T-helper 2 cell treated with Interferon-gamma antibody and Interleukin-4, amounts not matched to agents 100 ng/mL and 5 ng/mL, for 36 hours (primary cell): ENCODE measurements around the gene LRRC47. TPM values are rescaled to one million over a fixed set of nuclear protein-coding genes. Genes with fewer than 3 reads are reported as not detected.
"Not testable (repeated sequence)": the region's sequence is repeated elsewhere in the genome, so short reads cannot be mapped to it uniquely, and the experiment has no call there.

Source experiments
- intact Hi-C: fragments of 100-400 bp; cut with micrococcal nuclease; formaldehyde crosslinking; loops from one replicate; pipeline ENCODE4 v1.15.1; 2023
- total RNA-seq: library from RNA; stranded (reverse); gene quantifications from 2 replicates; pipeline ENCODE4 v1.2.3, GENCODE V29; 2022

The LRRC47 gene
- total RNA-seq, 1 donor from 2014 or later: 40.4 TPM

GRCh38 chr1:3750741-3751140 lies 45.6 kb downstream of the LRRC47 start:
- intact Hi-C loops: no loop called here

DNA sequence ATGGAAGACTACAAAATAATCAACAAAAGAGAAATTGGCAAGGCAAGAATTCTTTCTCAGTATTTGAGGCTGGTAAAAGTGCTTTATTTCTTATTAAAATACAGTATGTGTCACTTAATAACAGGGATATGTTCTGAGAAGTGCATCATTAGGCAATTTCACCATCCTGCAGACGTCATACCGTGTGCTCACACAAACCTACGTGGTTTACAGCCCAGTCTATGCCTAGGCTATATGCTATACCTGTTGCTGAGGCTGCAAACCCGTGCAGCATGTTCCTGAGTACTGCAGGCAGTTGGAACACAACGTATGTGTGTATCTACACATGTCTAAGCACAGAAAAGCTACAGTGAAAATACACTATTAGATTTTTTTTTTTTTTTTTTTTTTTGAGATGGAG lies 46.8 kb downstream of the LRRC47 start:
- intact Hi-C loops: no loop called here

DNA sequence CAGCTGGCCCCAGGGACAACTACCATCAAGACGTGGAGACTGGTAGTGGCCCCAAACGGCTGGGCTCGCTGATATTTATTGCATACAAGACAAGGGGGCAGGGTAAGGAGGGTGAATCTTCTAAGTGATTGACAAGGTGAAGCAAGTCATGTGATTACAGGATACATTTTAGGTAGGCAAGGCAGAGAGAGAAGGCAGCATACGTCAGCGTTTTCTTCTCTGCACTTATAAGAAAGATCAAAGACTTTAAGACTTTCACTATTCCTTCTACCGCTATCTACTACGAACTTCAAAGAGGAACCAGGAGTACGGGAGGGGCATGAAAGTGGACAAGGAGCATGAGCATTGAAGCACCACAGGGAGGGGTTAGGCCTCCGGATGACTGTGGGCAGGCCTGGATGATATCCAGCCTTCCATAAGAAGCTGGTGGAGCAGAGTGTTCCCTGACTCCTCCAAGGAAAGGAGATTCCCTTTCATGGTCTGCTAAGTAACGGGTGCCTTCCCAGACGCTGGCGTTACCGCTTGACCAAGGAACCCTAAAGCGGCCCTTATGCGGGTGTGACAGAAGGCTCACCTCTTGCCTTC lies 47.9 kb downstream of the LRRC47 start:
- intact Hi-C loops: not testable (repeated sequence)

- intact Hi-C loops: loop anchor here (1.0 kb wide), 2 partner anchors 24 to 48 kb away; partner anchors contain the start of genes LRRC47 and SMIM1
Measured at GRCh38 chr1:3747903-3748302, 48.4 kb downstream of the LRRC47 start.

DNA sequence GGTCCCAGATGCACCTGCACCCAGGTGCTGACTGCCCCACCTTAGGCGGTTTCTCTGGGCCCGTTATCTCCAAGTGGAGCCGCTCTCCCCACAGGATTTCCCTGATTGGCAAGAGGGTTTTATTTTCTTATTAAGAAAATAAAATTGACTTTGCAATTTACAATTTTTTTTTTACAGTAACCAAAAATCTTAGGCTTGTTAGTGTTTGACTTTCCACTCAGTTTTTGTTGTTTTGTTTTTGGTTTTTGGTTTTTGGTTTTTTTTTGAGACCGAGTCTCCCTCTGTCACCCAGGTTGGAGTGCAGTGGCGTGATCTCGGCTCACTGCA lies 48.8 kb downstream of the LRRC47 start:
- intact Hi-C loops: loop anchor here (1.0 kb wide), 2 partner anchors 25 to 49 kb away; partner anchors contain the start of genes LRRC47 and SMIM1

DNA sequence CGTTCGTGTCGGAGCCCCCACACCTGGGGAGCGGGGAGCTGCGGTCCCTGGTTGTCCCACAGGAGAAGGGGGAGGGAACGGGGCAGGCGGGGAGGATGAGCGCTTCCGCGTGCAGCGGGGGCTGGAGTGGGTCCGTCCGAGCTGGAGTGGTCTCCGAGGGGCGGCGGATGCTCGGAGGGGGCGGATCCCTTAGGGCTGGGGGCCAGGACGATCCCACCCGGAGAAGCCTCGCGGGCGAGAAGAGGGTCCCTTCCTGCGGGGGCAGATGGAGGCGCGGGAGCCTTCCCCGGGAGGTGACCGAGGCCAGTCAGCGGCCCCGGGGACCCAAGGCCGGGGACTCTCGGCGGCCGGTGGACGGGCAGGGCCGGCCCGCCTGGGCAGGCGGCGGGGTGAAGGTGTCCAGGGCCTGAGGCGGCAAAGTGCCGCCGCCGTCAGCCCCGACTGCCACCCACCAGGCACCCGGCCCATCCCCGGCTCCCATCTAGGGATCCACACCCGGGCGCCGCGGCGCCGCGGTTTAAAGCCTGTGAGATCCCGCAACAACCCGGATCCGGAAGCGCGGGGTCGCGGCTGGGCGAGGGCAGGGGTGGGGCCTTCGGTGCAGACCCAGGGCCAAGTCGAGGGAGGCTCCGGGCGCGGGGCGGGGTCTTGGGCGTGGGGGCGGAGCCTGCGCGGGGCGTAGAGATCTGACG lies 49.3 kb downstream of the LRRC47 start:
- intact Hi-C loops: loop anchor here (1.0 kb wide), 2 partner anchors 25 to 49 kb away; partner anchors contain the start of genes LRRC47 and SMIM1

DNA sequence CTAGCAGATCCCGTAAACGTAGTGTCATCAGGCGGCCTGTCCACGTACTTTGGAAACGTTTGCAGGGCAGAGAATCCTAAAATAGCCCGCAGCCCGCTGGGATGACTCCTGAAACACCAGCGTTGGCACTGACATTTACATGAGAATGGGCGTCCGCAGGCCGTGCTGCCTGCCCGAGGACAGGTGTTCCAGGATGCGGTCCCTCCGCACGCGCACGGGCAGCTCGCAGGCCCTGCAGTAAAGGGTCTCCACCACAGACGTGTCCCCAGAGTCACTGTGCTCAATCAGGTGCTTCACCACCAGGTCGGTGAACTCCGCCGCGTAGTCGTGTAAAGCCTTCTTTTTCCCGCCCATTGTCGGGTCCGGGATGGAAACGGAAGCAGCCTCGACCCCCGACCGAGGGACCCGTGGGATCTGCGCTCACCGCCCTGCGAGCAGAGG lies 49.9 kb downstream of the LRRC47 start:
- intact Hi-C loops: no loop called here

- intact Hi-C loops: no loop called here
Measured at GRCh38 chr1:3745590-3746381, 50.5 kb downstream of the LRRC47 start.

DNA sequence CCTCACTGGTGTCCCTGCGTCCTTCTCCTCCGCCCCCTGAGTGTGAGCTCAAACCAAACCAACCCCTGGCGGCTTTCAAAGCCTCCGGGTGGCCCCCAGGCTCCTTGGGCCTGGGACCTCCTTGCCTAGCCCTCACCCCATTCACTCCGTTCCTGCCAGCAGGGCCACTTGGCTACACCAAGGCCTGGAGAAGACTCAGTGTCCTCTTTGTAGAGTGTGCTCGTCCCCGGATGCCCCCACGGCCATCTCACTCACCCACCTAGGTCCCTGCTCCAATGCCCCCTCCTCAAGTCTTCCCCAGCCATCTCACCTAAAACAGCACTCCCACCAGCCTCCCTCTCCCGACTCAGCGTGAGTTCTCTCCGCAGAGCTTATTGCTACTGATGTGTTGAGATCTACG lies 51.2 kb downstream of the LRRC47 start:
- intact Hi-C loops: no loop called here

GRCh38 chr1:3744646-3745045 lies 51.7 kb downstream of the LRRC47 start:
- intact Hi-C loops: no loop called here

DNA sequence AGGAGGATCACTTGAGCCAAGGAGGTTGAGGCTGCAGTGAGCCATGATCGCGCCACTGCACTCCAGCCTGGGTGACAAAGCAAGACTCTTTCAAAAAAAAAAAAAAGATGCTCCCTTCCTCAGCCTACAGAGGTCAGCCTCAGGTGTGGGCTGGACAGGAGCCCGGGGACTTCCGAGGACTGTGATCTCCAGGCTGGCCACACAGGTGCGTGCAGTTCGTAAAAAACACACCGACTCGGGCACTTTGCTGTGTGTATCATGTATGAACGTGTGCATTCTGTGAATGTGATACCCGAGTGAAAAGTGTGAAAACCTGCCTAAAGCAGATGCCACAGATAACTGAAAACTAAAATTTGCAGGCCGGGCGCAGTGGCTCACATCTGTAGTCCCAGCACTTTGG lies 52.5 kb downstream of the LRRC47 start:
- intact Hi-C loops: no loop called here

DNA sequence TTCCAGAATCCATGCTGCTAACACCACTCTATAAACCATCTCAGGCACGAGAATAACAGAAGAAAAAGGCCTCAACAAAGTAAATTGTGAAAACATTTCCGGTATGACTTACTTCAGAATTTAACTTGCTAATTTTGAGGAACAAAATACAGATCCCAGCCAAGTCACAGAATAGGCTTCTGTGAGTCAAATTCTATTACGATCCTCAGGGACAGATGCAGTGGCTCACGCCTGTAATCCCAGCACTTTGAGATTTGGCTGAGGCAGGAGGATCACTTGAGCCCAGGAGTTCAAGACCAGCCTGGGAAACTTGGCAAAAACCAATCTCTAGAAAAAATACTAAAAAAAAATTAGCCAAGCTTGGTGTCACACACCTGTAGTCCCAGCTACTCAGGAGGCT lies 52.9 kb downstream of the LRRC47 start:
- intact Hi-C loops: no loop called here

GRCh38 chr1:3742439-3743298 lies 53.6 kb downstream of the LRRC47 start:
- intact Hi-C loops: no loop called here

- intact Hi-C loops: no loop called here
Measured at GRCh38 chr1:3741566-3742438, 54.5 kb downstream of the LRRC47 start.

GRCh38 chr1:3740752-3741151 lies 55.5 kb downstream of the LRRC47 start:
- intact Hi-C loops: no loop called here

DNA sequence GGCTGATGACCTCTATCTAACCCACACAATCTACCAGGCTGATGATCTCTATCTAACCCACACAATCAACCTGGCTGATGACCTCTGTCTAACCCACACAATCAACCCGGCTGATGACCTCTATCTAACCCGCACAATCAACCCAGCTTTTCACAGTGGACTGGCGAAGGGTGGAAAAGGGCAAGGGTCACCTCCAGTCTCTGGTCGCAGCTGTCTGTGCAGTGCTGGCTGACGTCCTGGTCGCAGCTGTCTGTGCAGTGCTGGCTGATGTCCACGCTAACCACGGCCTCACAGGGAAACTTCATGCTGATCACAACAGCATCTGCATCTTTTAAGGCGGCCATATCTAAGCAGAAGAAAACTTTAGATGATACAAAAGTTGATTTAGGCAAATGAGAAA lies 56.3 kb downstream of the LRRC47 start:
- intact Hi-C loops: no loop called here

DNA sequence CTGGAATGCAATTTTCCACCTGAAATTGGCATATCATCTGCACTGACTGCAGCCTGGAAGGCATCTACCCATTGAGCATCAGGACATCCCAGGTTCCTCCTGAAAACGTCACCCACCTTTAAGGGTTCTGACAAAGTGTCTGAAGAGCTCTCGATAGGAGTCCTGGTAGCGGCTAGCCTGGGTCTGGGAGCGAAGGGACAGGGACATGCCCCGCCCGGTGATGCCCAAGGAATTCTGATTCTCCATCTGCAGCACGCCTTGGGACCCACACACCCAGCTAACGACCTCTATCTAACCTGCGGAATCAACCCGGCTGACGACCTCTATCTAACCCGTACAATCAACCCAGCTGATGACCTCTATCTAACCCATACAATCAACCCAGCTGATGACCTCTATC lies 57.4 kb downstream of the LRRC47 start:
- intact Hi-C loops: no loop called here

DNA sequence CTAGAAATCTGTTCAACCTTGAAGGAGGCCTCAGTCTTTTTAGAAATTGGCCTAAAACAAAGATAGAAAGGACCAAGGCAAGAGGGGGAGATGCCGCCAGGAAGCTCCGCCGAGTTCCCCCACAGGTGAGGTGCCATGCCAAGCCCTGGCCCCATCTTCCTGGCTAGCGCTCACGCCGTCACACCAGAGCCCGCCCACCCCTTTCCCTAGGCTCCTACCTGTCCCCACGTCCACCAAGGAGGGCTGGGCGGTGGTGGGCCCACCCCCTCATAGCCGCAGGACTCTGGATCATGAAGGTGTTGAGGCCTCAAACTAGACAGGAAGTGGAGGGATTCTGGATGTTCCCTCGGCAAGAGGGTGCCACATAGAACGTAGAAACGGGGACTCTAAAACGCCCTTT lies 59.6 kb downstream of the LRRC47 start:
- intact Hi-C loops: no loop called here

DNA sequence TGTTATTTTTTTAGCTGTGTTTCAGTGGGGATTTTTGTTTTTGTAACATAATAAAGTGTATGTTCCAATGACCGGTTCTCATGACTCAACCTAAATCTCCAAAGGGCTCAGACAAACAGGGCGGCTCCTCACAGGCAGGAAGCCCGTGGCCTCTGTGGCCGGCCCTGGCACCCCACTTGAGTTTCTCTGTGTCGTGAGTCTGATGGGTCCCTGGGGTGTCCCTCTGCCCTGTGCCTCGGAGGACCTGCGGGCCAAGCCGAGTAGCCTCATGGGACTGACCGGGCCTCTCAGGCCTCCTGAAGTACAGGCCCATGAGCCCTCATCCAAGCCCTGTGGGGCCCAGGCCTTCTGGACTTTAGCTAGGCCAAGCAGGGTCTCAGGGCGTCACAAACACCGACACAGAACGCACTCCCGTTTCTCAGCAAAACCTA lies 60.2 kb downstream of the LRRC47 start:
- intact Hi-C loops: no loop called here

DNA sequence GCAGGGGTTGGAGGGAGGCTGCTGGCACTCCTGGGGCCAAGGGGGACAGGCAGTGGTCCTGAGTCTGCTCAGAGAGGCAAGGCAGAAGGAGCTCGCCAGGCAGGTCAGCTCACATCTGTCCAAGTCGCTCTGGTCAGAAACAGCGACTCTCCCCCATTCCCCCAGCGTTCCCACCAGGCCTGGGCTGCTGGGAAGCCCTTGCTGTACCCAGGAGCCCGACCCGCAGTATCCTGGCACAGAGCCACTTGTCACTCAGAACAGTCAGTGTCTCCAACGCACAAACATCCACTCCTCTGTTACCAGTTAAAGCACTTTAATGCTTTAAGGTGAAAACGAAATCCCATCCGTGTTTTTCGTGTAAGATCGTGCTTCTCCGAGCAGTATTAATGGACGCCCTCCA lies 60.6 kb downstream of the LRRC47 start:
- intact Hi-C loops: no loop called here
